ENCODE data around the gene THOC1. TPM values are rescaled to one million over a fixed set of nuclear protein-coding genes. Genes with fewer than 3 reads are reported as not detected.

The THOC1 gene
- total and polyA plus RNA-seq, 2 experiments from 2014 or later: 73.0 to 108 TPM

DNA sequence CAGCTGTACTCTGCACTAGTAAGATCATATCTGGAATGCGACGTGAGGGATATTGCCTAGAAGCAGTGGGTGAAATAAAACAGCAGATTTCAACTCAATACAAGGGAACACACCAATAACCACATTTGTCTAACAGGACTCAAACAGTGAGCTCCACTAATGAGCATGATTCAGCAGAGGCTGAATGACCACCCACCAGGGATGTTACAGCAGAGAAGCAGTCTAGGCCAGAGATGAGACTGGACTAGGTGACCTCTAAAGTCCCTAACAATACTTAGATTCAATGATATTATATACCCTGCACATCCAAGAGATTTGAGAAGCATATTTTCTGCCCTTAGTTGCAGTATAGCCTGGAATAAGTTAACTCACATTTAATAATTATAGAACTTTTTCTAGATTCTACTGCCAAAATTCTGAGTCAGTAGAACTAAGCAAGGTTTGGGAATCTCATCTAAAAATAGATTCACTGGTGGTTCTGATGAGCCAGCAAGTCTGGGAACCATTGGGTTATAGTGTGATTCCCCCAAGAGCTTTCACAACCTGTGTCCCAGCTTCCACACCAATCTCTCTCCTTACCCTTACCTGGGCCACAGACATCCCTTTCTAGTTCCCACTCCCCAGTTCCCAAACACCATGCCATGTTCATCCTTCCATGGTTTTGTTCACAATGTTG, 6.3 kb downstream of the THOC1 start:
- Mint-ChIP-seq H3K27me3 (ENCODE audit: insufficient read depth, low read depth, poor library complexity) (no peaks in the 10 kb centered on the region), H3K27ac (no peak overlapping the region), H3K36me3 (ENCODE audit: low read depth) (peaks cover 59% of the 10 kb centered on the region), H3K9me3 (no peaks in the 10 kb centered on the region), H3K4me3 (no peak overlapping the region), H3K4me1 (no peaks in the 10 kb centered on the region)
- H3K9me2 ChIP-seq (ENCODE audit: insufficient read depth): no peaks in the 10 kb centered on the region
- no peak overlapping the region for H2AFZ ChIP-seq
- peaks cover 15% of the 10 kb centered on the region for H4K20me1 ChIP-seq (replicated peaks; ENCODE audit: insufficient read depth)
- H3K4me1 ChIP-seq (ENCODE audit: insufficient read depth): no peaks in the 10 kb centered on the region
- H3K79me2 ChIP-seq (replicated peaks; ENCODE audit: insufficient read depth): peaks cover 25% of the 10 kb centered on the region
- TF ChIP-seq STAT1 (IDR thresholded peaks at IDR 0.05; ENCODE audit: unreplicated experiment): no peak
- TF ChIP-seq POLR2AphosphoS5 (IDR thresholded peaks at IDR 0.05; ENCODE audit: low read depth): no peak
- no peak for TF ChIP-seq CREB1 (CRISPR knock-in tag; IDR thresholded peaks at IDR 0.05; ENCODE audit: low read depth)
- no peak for TF ChIP-seq ZNF114 (CRISPR knock-in tag; IDR thresholded peaks at IDR 0.05)
- no peak for TF ChIP-seq NANOG (IDR thresholded peaks at IDR 0.05; ENCODE audit: borderline replicate concordance)
- TF ChIP-seq, protein P1, sequence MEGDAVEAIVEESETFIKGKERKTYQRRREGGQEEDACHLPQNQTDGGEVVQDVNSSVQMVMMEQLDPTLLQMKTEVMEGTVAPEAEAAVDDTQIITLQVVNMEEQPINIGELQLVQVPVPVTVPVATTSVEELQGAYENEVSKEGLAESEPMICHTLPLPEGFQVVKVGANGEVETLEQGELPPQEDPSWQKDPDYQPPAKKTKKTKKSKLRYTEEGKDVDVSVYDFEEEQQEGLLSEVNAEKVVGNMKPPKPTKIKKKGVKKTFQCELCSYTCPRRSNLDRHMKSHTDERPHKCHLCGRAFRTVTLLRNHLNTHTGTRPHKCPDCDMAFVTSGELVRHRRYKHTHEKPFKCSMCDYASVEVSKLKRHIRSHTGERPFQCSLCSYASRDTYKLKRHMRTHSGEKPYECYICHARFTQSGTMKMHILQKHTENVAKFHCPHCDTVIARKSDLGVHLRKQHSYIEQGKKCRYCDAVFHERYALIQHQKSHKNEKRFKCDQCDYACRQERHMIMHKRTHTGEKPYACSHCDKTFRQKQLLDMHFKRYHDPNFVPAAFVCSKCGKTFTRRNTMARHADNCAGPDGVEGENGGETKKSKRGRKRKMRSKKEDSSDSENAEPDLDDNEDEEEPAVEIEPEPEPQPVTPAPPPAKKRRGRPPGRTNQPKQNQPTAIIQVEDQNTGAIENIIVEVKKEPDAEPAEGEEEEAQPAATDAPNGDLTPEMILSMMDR (conservative IDR thresholded peaks at IDR 0.05; ENCODE audit: low read depth in 2 of 2): no peak
- TF ChIP-seq, protein P2, sequence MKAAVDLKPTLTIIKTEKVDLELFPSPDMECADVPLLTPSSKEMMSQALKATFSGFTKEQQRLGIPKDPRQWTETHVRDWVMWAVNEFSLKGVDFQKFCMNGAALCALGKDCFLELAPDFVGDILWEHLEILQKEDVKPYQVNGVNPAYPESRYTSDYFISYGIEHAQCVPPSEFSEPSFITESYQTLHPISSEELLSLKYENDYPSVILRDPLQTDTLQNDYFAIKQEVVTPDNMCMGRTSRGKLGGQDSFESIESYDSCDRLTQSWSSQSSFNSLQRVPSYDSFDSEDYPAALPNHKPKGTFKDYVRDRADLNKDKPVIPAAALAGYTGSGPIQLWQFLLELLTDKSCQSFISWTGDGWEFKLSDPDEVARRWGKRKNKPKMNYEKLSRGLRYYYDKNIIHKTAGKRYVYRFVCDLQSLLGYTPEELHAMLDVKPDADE (IDR thresholded peaks at IDR 0.05): no peak
- TF ChIP-seq EZH2phosphoT487 (IDR thresholded peaks at IDR 0.05; ENCODE audit: unreplicated experiment): no peak
- TF ChIP-seq, protein P3, sequence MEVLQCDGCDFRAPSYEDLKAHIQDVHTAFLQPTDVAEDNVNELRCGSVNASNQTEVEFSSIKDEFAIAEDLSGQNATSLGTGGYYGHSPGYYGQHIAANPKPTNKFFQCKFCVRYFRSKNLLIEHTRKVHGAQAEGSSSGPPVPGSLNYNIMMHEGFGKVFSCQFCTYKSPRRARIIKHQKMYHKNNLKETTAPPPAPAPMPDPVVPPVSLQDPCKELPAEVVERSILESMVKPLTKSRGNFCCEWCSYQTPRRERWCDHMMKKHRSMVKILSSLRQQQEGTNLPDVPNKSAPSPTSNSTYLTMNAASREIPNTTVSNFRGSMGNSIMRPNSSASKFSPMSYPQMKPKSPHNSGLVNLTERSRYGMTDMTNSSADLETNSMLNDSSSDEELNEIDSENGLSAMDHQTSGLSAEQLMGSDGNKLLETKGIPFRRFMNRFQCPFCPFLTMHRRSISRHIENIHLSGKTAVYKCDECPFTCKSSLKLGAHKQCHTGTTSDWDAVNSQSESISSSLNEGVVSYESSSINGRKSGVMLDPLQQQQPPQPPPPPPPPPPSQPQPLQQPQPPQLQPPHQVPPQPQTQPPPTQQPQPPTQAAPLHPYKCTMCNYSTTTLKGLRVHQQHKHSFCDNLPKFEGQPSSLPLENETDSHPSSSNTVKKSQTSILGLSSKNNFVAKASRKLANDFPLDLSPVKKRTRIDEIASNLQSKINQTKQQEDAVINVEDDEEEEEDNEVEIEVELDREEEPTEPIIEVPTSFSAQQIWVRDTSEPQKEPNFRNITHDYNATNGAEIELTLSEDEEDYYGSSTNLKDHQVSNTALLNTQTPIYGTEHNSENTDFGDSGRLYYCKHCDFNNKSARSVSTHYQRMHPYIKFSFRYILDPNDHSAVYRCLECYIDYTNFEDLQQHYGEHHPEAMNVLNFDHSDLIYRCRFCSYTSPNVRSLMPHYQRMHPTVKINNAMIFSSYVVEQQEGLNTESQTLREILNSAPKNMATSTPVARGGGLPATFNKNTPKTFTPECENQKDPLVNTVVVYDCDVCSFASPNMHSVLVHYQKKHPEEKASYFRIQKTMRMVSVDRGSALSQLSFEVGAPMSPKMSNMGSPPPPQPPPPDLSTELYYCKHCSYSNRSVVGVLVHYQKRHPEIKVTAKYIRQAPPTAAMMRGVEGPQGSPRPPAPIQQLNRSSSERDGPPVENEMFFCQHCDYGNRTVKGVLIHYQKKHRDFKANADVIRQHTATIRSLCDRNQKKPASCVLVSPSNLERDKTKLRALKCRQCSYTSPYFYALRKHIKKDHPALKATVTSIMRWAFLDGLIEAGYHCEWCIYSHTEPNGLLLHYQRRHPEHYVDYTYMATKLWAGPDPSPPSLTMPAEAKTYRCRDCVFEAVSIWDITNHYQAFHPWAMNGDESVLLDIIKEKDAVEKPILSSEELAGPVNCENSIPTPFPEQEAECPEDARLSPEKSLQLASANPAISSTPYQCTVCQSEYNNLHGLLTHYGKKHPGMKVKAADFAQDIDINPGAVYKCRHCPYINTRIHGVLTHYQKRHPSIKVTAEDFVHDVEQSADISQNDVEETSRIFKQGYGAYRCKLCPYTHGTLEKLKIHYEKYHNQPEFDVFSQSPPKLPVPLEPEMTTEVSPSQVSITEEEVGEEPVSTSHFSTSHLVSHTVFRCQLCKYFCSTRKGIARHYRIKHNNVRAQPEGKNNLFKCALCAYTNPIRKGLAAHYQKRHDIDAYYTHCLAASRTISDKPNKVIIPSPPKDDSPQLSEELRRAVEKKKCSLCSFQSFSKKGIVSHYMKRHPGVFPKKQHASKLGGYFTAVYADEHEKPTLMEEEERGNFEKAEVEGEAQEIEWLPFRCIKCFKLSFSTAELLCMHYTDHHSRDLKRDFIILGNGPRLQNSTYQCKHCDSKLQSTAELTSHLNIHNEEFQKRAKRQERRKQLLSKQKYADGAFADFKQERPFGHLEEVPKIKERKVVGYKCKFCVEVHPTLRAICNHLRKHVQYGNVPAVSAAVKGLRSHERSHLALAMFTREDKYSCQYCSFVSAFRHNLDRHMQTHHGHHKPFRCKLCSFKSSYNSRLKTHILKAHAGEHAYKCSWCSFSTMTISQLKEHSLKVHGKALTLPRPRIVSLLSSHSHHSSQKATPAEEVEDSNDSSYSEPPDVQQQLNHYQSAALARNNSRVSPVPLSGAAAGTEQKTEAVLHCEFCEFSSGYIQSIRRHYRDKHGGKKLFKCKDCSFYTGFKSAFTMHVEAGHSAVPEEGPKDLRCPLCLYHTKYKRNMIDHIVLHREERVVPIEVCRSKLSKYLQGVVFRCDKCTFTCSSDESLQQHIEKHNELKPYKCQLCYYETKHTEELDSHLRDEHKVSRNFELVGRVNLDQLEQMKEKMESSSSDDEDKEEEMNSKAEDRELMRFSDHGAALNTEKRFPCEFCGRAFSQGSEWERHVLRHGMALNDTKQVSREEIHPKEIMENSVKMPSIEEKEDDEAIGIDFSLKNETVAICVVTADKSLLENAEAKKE (CRISPR knock-in tag; IDR thresholded peaks at IDR 0.05): no peak
- TF ChIP-seq, protein P4, sequence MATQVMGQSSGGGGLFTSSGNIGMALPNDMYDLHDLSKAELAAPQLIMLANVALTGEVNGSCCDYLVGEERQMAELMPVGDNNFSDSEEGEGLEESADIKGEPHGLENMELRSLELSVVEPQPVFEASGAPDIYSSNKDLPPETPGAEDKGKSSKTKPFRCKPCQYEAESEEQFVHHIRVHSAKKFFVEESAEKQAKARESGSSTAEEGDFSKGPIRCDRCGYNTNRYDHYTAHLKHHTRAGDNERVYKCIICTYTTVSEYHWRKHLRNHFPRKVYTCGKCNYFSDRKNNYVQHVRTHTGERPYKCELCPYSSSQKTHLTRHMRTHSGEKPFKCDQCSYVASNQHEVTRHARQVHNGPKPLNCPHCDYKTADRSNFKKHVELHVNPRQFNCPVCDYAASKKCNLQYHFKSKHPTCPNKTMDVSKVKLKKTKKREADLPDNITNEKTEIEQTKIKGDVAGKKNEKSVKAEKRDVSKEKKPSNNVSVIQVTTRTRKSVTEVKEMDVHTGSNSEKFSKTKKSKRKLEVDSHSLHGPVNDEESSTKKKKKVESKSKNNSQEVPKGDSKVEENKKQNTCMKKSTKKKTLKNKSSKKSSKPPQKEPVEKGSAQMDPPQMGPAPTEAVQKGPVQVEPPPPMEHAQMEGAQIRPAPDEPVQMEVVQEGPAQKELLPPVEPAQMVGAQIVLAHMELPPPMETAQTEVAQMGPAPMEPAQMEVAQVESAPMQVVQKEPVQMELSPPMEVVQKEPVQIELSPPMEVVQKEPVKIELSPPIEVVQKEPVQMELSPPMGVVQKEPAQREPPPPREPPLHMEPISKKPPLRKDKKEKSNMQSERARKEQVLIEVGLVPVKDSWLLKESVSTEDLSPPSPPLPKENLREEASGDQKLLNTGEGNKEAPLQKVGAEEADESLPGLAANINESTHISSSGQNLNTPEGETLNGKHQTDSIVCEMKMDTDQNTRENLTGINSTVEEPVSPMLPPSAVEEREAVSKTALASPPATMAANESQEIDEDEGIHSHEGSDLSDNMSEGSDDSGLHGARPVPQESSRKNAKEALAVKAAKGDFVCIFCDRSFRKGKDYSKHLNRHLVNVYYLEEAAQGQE (IDR thresholded peaks at IDR 0.05; ENCODE audit: unreplicated experiment): no peak
- TF ChIP-seq JUNB (IDR thresholded peaks at IDR 0.05; ENCODE audit: unreplicated experiment): no peak
- no peak for TF ChIP-seq ZNF331 (CRISPR knock-in tag; IDR thresholded peaks at IDR 0.05; ENCODE audit: low read depth)
- TF ChIP-seq EZH2 (IDR thresholded peaks at IDR 0.05; ENCODE audit: low read depth, unreplicated experiment): no peak
- no peak for DNase-seq (ENCODE audit: low spot score)
- no peak overlapping the region for H3K4me2 ChIP-seq
- no peak for ATAC-seq
- H3K36me3 ChIP-seq (ENCODE audit: insufficient read depth): peaks cover 67% of the 10 kb centered on the region
- no peak overlapping the region for H3K27ac ChIP-seq (ENCODE audit: low read depth)
- H3K27me3 ChIP-seq (ENCODE audit: insufficient read depth): no peaks in the 10 kb centered on the region
- H3F3A ChIP-seq (replicated peaks; ENCODE audit: low read depth): no peaks in the 10 kb centered on the region
- no peak overlapping the region for H3K4me3 ChIP-seq

All from GM23338 (cell line).